GM21619 (cell line): Measurements from ENCODE around the gene MYH13.

Source experiments
- ATAC-seq: cut with Tn5 transposase; IDR thresholded peaks from one replicate; pipeline ENCODE4 v1.9.1; 2021; ENCODE audit not compliant: unreplicated experiment

The MYH13 gene

GRCh38 chr17:10262451-10262850 lies 110.4 kb downstream of the MYH13 start:
- no peak for ATAC-seq

- ATAC-seq: no peak
These were observed 111.7 kb downstream of the MYH13 start for GRCh38 chr17:10261098-10261497.

GRCh38 chr17:10251212-10251948 lies 121.4 kb downstream of the MYH13 start:
- ATAC-seq: peak; percentile 92
